WTC11 (cell line): ENCODE results near the gene KIF3B. TPM values are rescaled to one million over a fixed set of nuclear protein-coding genes. Genes with fewer than 3 reads are reported as not detected.

Source experiments
- ATAC-seq: fragments of 200-7000 bp; cut with Tn5 transposase; 2 replicates; pipeline ENCODE4 v1.10.0; 2021; ENCODE audit warnings: mild to moderate bottlenecking, moderate library complexity
- CTCF ChIA-PET: fragments of 300-600 bp; sonication (Branson Sonifier 250); formaldehyde crosslinking; loops from one replicate; lab custom pipeline; 2021; ENCODE audit warnings: antibody characterized with exemption; lab: Charles Lee
- POLR2A ChIA-PET: fragments of 350-600 bp; sonication (Branson Sonifier 250); formaldehyde crosslinking; loops from one replicate; lab custom pipeline; 2021; ENCODE audit warnings: antibody characterized with exemption; lab: Charles Lee
- DNase-seq: peaks from one replicate; pipeline ENCODE4 v3.0.0; 2021; ENCODE audit warnings: low spot score
- H3K27ac Mint-ChIP-seq: 2 replicates; pipeline ENCODE4 v1.8.0; 2021; ENCODE audit warnings: mixed read lengths
- H3K27me3 Mint-ChIP-seq: 2 replicates; pipeline ENCODE4 v1.8.0; 2021; ENCODE audit warnings: low read depth, mild to moderate bottlenecking, moderate library complexity, mixed read lengths
- H3K36me3 Mint-ChIP-seq: 2 replicates; pipeline ENCODE4 v1.8.0; 2021; ENCODE audit warnings: mixed read lengths
- H3K4me1 Mint-ChIP-seq: 2 replicates; pipeline ENCODE4 v1.8.0; 2022; ENCODE audit warnings: mixed read lengths
- H3K4me3 Mint-ChIP-seq: 2 replicates; pipeline ENCODE4 v1.8.0; 2021; ENCODE audit warnings: mild to moderate bottlenecking, moderate library complexity, mixed read lengths
- H3K9me3 Mint-ChIP-seq: 2 replicates; pipeline ENCODE4 v1.8.0; 2021; ENCODE audit warnings: mixed read lengths
- ESRRA ChIP-seq: sonication (generic); formaldehyde crosslinking; IDR thresholded peaks from 2 replicates; pipeline ENCODE4 v1.8.1; 2022; ENCODE audit warnings: mild to moderate bottlenecking, missing genetic modification reagents, borderline replicate concordance
- GTF2I ChIP-seq: fragments of 250-450 bp; sonication (Bioruptor Pico); conservative IDR thresholded peaks from 2 replicates; pipeline ENCODE4 v1.4.0; 2021; ENCODE audit warnings: mild to moderate bottlenecking
- HMGA2 ChIP-seq: fragments of 250-450 bp; sonication (Bioruptor Pico); IDR thresholded peaks from 2 replicates; pipeline ENCODE4 v1.4.0; 2021; ENCODE audit warnings: mild to moderate bottlenecking, moderate library complexity
- JUN ChIP-seq: sonication (generic); formaldehyde crosslinking; IDR thresholded peaks from 2 replicates; pipeline ENCODE4 v1.8.0; 2023; ENCODE audit warnings: mild to moderate bottlenecking, missing genetic modification reagents
- MXD4 ChIP-seq: fragments of 250-450 bp; sonication (Bioruptor Pico); IDR thresholded peaks from 2 replicates; pipeline ENCODE4 v1.8.0; 2021; ENCODE audit warnings: mild to moderate bottlenecking, moderate library complexity, borderline replicate concordance
- MYBL2 ChIP-seq: sonication (generic); formaldehyde crosslinking; IDR thresholded peaks from 2 replicates; pipeline ENCODE4 v1.8.1; 2023; ENCODE audit warnings: mild to moderate bottlenecking, moderate library complexity, missing genetic modification reagents
- NR1H2 ChIP-seq: sonication (generic); formaldehyde crosslinking; IDR thresholded peaks from 2 replicates; pipeline ENCODE4 v1.9.0; 2021; ENCODE audit warnings: mild to moderate bottlenecking, moderate library complexity, missing genetic modification reagents
- OVOL2 ChIP-seq: fragments of 250-450 bp; sonication (Bioruptor Pico); IDR thresholded peaks from 2 replicates; pipeline ENCODE4 v1.9.0; 2021; ENCODE audit warnings: mild to moderate bottlenecking, borderline replicate concordance
- TP53 ChIP-seq: sonication (generic); formaldehyde crosslinking; IDR thresholded peaks from 2 replicates; pipeline ENCODE4 v1.8.1; 2023; ENCODE audit warnings: mild to moderate bottlenecking, missing genetic modification reagents
- ZNF219 ChIP-seq: sonication (generic); formaldehyde crosslinking; IDR thresholded peaks from 2 replicates; pipeline ENCODE4 v1.8.0; 2023; ENCODE audit warnings: missing genetic modification reagents, mild to moderate bottlenecking, borderline replicate concordance
- ZNF263 ChIP-seq: sonication (generic); formaldehyde crosslinking; IDR thresholded peaks from 2 replicates; pipeline ENCODE4 v1.8.1; 2022; ENCODE audit warnings: low read depth, mild to moderate bottlenecking, moderate library complexity, missing genetic modification reagents
- ZNF317 ChIP-seq: sonication (generic); formaldehyde crosslinking; IDR thresholded peaks from 2 replicates; pipeline ENCODE4 v1.8.1; 2023; ENCODE audit warnings: low read depth, mild to moderate bottlenecking, moderate library complexity, missing genetic modification reagents, borderline replicate concordance
- ZNF416 ChIP-seq: fragments of 250-450 bp; sonication (Bioruptor Pico); IDR thresholded peaks from 2 replicates; pipeline ENCODE4 v1.9.0; 2021; ENCODE audit warnings: mild to moderate bottlenecking, inconsistent platforms
- total RNA-seq: library from RNA; stranded (reverse); gene quantifications from 3 replicates; pipeline ENCODE4 v1.2.3, GENCODE V29; 2021
- TF ChIP-seq, protein P1 (sequence below): sonication (generic); formaldehyde crosslinking; IDR thresholded peaks from 2 replicates; pipeline ENCODE4 v1.8.1; 2022; ENCODE audit warnings: low read depth, mild to moderate bottlenecking, moderate library complexity, missing genetic modification reagents, borderline replicate concordance
- TF ChIP-seq, protein P2 (sequence below): sonication (generic); formaldehyde crosslinking; IDR thresholded peaks from 2 replicates; pipeline ENCODE4 v1.8.1; 2023; ENCODE audit warnings: mild to moderate bottlenecking, missing genetic modification reagents, moderate library complexity
- TF ChIP-seq, protein P3 (sequence below): sonication (generic); formaldehyde crosslinking; IDR thresholded peaks from 2 replicates; pipeline ENCODE4 v1.8.1; 2023; ENCODE audit warnings: mild to moderate bottlenecking, missing genetic modification reagents, moderate library complexity
- TF ChIP-seq, protein P4 (sequence below): fragments of 250-450 bp; sonication (Bioruptor Pico); conservative IDR thresholded peaks from 2 replicates; pipeline ENCODE4 v1.9.0; 2021; ENCODE audit warnings: mild to moderate bottlenecking
- TF ChIP-seq, protein P5 (sequence below): fragments of 250-450 bp; sonication (Bioruptor Pico); IDR thresholded peaks from 2 replicates; pipeline ENCODE4 v1.9.0; 2021; ENCODE audit warnings: mild to moderate bottlenecking
- TF ChIP-seq, protein P6 (sequence below): sonication (generic); formaldehyde crosslinking; IDR thresholded peaks from 2 replicates; pipeline ENCODE4 v1.8.1; 2022; ENCODE audit warnings: mild to moderate bottlenecking, moderate library complexity, missing genetic modification reagents
- TF ChIP-seq, protein P7 (sequence below): sonication (generic); formaldehyde crosslinking; IDR thresholded peaks from 2 replicates; pipeline ENCODE4 v1.8.1; 2023; ENCODE audit warnings: mild to moderate bottlenecking, moderate library complexity, missing genetic modification reagents

KIF3B gene
- total RNA-seq, 1 experiment from 2014 or later, result 21.5 TPM

DNA sequence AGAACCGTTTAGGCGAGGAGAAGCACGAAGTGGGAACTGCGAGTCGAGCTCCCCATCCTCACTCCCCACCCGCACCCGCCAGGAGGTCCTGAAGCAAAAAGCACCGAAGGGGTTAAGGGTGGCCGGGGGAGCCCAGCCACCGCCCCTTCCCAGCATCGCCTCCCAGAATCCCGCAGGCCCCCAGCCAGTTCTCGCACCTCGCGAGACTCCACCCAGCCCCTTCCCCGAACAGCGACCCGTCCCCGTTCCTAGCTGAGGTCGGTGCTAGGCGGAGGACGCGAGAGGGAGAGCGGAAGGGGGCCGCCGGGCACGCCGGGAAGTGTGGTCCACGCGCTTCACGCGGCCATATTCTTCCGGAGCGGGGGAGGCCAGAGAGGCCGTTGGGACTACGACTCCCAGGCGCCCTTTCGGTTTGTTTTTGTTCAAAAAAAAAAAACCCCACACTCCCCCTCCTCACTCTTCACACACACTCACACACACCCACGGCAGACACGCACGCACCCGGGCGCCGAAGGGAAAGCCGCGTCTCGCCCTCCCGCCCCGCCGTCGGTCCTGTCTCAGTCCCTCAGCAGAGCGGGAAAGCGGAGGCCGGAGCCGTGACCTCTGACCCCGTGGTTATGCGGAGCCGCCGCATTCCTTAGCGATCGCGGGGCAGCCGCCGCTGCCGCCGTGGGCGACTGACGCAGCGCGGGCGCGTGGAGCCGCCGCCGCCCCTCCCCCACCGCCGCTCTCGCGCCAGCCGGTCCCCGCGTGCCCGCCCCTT is 80.6 kb downstream of the KIF3B start, which contains the start of gene ASXL1 (continued):
- no peak for TF ChIP-seq ESRRA (CRISPR knock-in tag)
- TF ChIP-seq, protein P1, sequence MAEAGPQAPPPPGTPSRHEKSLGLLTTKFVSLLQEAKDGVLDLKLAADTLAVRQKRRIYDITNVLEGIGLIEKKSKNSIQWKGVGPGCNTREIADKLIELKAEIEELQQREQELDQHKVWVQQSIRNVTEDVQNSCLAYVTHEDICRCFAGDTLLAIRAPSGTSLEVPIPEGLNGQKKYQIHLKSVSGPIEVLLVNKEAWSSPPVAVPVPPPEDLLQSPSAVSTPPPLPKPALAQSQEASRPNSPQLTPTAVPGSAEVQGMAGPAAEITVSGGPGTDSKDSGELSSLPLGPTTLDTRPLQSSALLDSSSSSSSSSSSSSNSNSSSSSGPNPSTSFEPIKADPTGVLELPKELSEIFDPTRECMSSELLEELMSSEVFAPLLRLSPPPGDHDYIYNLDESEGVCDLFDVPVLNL, result no peak
- TF ChIP-seq ZNF317 (CRISPR knock-in tag), result no peak
- no peak for TF ChIP-seq TP53
- TF ChIP-seq, protein P2, sequence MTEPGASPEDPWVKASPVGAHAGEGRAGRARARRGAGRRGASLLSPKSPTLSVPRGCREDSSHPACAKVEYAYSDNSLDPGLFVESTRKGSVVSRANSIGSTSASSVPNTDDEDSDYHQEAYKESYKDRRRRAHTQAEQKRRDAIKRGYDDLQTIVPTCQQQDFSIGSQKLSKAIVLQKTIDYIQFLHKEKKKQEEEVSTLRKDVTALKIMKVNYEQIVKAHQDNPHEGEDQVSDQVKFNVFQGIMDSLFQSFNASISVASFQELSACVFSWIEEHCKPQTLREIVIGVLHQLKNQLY (CRISPR knock-in tag), result no peak
- TF ChIP-seq, protein P3, sequence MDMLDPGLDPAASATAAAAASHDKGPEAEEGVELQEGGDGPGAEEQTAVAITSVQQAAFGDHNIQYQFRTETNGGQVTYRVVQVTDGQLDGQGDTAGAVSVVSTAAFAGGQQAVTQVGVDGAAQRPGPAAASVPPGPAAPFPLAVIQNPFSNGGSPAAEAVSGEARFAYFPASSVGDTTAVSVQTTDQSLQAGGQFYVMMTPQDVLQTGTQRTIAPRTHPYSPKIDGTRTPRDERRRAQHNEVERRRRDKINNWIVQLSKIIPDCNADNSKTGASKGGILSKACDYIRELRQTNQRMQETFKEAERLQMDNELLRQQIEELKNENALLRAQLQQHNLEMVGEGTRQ, result peak; percentile 61
- TF ChIP-seq, protein P4, sequence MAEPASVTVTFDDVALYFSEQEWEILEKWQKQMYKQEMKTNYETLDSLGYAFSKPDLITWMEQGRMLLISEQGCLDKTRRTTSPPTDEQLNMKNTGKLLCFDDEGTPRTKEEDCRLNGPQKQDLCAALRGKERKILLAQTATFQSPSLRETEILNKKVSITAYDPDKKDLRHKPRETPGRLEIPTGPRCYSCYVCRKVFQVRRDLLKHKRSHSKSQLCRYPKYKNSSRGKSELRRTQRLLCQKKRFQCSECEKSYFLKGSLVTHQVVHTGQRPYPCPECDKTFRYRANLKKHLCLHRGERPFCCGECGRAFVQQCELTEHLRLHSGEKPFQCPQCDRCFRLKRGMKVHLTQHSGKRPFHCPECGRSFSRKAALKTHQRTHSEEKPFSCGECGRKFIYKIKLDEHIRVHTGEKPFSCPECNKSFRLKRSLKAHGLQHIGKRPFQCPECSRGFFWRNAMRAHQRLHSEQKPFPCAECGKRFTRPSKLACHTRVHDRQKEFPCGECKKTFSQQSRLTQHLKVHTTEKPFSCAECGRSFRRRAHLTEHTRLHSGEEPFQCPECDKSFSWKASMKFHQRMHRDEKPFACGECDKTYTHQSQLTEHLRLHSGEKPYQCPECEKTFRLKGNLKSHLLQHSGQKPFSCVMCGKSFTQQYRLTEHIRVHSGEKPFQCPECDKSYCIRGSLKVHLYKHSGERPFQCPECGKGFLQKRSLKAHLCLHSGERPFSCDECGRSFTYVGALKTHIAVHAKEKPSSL (CRISPR knock-in tag), result no peak
- TF ChIP-seq ZNF219 (CRISPR knock-in tag), result no peak; the same call in 1 of the 2 replicates
- TF ChIP-seq, all 79 proteins: peak for 13

DNA sequence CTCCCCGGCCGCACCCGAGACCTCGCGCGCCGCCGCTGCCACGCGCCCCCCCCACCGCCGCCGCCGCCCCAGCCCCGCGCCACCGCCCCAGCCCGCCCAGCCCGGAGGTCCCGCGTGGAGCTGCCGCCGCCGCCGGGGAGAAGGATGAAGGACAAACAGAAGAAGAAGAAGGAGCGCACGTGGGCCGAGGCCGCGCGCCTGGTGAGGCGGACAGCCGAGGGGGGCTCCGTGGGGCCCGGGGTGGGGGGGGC is 81.1 kb downstream of the KIF3B start:
- no peak for ATAC-seq
- Mint-ChIP-seq H3K4me3 (no peak overlapping the region), H3K36me3 (peaks cover 2% of the 10 kb centered on the region; the same call in 1 of the 2 replicates), H3K27ac (no peak overlapping the region), H3K4me1 (peaks cover 12% of the 10 kb centered on the region), H3K9me3 (no peaks in the 10 kb centered on the region), H3K27me3 (peaks cover 81% of the 10 kb centered on the region)
- CTCF ChIA-PET, result interaction anchor here (0.6 to 1.0 kb wide), 5 partner anchors 127 to 431 kb away, joined by 3 to 5 read pairs (median 3); no protein-coding TSS in a partner anchor
- DNase-seq, result no peak
- TF ChIP-seq GTF2I (CRISPR knock-in tag) (no peak), MXD4 (CRISPR knock-in tag) (no peak), OVOL2 (CRISPR knock-in tag) (no peak), MYBL2 (CRISPR knock-in tag) (no peak), ZNF416 (CRISPR knock-in tag) (no peak), HMGA2 (CRISPR knock-in tag) (no peak), ZNF263 (CRISPR knock-in tag) (no peak), JUN (CRISPR knock-in tag) (no peak), NR1H2 (CRISPR knock-in tag) (no peak)
- TF ChIP-seq, protein P5, sequence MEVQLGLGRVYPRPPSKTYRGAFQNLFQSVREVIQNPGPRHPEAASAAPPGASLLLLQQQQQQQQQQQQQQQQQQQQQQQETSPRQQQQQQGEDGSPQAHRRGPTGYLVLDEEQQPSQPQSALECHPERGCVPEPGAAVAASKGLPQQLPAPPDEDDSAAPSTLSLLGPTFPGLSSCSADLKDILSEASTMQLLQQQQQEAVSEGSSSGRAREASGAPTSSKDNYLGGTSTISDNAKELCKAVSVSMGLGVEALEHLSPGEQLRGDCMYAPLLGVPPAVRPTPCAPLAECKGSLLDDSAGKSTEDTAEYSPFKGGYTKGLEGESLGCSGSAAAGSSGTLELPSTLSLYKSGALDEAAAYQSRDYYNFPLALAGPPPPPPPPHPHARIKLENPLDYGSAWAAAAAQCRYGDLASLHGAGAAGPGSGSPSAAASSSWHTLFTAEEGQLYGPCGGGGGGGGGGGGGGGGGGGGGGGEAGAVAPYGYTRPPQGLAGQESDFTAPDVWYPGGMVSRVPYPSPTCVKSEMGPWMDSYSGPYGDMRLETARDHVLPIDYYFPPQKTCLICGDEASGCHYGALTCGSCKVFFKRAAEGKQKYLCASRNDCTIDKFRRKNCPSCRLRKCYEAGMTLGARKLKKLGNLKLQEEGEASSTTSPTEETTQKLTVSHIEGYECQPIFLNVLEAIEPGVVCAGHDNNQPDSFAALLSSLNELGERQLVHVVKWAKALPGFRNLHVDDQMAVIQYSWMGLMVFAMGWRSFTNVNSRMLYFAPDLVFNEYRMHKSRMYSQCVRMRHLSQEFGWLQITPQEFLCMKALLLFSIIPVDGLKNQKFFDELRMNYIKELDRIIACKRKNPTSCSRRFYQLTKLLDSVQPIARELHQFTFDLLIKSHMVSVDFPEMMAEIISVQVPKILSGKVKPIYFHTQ (CRISPR knock-in tag), result no peak
- TF ChIP-seq, protein P6, sequence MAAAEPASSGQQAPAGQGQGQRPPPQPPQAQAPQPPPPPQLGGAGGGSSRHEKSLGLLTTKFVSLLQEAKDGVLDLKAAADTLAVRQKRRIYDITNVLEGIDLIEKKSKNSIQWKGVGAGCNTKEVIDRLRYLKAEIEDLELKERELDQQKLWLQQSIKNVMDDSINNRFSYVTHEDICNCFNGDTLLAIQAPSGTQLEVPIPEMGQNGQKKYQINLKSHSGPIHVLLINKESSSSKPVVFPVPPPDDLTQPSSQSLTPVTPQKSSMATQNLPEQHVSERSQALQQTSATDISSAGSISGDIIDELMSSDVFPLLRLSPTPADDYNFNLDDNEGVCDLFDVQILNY (CRISPR knock-in tag), result no peak
- TF ChIP-seq, protein P7, sequence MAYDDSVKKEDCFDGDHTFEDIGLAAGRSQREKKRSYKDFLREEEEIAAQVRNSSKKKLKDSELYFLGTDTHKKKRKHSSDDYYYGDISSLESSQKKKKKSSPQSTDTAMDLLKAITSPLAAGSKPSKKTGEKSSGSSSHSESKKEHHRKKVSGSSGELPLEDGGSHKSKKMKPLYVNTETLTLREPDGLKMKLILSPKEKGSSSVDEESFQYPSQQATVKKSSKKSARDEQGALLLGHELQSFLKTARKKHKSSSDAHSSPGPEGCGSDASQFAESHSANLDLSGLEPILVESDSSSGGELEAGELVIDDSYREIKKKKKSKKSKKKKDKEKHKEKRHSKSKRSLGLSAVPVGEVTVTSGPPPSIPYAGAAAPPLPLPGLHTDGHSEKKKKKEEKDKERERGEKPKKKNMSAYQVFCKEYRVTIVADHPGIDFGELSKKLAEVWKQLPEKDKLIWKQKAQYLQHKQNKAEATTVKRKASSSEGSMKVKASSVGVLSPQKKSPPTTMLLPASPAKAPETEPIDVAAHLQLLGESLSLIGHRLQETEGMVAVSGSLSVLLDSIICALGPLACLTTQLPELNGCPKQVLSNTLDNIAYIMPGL (CRISPR knock-in tag), result no peak
- POLR2A ChIA-PET, result interaction anchor here (1.3 to 1.5 kb wide), 2 partner anchors 14 to 123 kb away, joined by 4 to 7 read pairs; no protein-coding TSS in a partner anchor
